Stimulated activated naive CD4-positive, alpha-beta T cell treated with Interleukin-2 at 50 U/mL for 16 hours (primary cell): ENCODE results near the gene TRMT2B.
"Not testable (repeated sequence)": the region's sequence is repeated elsewhere in the genome, so short reads cannot be mapped to it uniquely, and the experiment has no call there.

ENCODE experiments used
- DNase-seq: peaks from one replicate; lab custom pipeline; 2025; lab: John Stamatoyannopoulos, UW

TRMT2B gene, protein sequence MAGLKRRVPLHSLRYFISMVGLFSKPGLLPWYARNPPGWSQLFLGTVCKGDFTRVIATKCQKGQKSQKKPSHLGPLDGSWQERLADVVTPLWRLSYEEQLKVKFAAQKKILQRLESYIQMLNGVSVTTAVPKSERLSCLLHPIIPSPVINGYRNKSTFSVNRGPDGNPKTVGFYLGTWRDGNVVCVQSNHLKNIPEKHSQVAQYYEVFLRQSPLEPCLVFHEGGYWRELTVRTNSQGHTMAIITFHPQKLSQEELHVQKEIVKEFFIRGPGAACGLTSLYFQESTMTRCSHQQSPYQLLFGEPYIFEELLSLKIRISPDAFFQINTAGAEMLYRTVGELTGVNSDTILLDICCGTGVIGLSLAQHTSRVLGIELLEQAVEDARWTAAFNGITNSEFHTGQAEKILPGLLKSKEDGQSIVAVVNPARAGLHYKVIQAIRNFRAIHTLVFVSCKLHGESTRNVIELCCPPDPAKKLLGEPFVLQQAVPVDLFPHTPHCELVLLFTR

DNA sequence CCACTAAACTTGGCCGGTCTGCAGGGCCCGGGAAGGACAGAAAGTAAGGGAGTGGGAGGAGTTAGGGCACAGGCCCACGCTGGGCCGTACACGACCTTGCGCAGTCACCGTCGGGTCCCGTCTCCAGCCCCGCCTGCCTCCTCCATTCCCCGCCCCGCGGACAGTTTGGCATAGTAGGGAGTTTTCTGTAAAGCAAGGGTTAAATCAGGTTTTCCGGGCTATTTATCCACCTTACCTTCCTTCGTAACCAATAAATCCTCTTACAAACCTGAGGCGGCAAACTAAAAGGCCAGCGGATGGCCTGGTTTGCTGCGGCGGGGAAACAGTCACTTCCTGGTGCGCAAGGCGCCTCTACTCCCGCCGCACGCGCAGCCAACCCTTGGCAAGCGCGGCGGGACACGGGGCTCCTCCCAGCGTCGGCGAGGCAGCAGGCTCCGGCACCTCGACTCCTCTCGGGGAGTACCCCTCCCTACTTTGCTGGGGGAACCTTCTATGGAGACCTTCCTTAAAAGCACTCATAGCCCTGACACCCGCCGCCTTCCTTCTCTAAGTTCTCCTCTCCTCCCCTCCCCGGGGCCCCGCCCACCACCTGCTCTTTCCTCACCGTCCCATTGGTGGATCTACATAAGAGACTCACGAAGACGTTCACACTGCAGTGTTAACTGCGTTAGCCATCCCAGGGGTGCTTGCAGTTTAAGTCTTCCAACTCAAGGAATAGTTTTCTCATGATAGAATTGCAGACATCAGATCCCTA, at the start of gene TRMT2B:
Gene TRMT2B, minus strand, starts transcription at position 563 of the 754 bp plus-strand sequence. CDS start 9,822 bp downstream, outside the sequence.
- DNase-seq = peak; percentile 73

DNA sequence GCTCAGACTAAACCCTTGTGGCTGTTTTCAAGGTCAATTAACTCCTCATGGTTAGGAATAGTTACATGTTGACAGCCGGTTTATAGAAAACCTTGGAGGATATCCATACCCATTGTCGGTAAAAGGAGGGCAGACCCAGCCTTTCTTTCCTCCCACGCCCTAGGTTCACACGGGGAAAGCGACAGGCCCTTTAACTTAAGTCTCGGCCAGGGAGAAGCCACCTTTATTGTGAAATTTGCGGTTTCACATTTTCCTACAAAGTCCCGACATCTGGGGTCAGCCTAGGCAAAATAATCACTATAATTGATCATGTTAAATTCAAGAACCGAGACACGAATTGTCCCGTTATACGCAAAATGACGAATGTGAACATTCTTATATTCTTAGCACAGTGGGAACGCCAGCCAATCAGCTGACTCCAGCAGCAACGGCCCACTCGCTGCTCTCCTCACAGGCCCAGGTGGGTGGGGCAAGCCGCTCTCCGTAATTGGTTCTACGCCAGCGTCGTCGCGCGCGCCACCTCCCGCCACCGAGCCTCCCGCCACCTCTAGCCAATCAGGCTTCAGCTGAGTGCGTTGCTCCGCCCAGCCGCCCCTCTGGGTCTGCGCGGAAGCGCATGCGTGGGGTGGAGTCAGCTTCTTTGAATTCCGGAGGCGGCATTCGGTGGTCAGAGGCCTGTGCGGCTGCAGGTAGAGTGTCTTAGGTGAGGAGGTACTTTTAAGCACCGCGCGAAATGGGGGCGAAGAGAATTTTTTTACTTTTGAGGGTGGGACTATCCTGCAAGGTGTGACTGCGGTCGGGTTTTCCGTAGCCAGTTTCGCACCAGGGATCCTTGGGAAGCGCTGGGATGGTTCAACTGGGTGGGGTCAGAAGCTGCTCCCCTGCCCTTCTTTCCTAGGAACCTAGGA, 45.9 kb upstream of the TRMT2B start, which contains the start of gene CENPI:
Gene CENPI, plus strand, starts transcription at position 659 of the 908 bp plus-strand sequence. CDS start 2,867 bp downstream, outside the sequence.
- DNase-seq = peak; percentile 91

DNA sequence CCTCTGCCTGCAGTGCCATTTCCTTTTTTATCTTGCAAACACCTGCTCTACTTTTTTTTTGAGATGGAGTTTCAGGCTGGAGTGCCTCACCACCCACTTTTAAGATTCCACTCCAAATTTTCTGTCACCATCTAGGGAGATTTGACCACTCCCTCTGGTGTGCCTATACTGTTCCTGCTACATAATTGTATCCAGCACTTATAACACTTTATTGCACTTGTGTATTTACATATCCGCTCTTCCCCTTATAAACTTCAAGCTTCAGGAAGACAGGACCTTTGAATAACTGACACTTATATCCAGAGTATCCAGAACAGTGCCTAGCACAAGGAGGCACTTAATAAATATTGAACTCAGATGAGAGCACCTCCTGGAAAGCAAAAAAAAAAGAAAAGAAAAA, 39.9 kb upstream of the TRMT2B start:
- no peak for DNase-seq

DNA sequence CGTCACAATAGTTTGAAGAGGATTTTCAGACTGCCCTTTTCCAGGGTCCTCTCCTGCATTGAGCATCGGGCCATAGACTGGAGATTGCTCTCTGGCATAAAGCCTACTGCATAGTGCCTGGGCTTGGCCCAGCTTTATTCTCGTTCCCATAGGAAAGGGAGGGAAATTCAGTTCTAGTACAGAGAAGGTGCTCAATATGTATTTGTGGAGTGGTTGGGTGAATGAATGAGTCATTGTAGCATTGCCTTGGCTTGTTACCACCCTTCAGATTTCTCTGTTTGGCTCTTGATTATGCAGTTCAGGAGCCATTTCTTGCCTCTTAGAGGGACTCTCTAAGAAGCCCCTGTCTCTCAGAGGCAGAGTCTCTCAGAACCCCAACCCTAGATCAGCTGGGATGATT, 29.3 kb upstream of the TRMT2B start:
- no peak for DNase-seq

DNA sequence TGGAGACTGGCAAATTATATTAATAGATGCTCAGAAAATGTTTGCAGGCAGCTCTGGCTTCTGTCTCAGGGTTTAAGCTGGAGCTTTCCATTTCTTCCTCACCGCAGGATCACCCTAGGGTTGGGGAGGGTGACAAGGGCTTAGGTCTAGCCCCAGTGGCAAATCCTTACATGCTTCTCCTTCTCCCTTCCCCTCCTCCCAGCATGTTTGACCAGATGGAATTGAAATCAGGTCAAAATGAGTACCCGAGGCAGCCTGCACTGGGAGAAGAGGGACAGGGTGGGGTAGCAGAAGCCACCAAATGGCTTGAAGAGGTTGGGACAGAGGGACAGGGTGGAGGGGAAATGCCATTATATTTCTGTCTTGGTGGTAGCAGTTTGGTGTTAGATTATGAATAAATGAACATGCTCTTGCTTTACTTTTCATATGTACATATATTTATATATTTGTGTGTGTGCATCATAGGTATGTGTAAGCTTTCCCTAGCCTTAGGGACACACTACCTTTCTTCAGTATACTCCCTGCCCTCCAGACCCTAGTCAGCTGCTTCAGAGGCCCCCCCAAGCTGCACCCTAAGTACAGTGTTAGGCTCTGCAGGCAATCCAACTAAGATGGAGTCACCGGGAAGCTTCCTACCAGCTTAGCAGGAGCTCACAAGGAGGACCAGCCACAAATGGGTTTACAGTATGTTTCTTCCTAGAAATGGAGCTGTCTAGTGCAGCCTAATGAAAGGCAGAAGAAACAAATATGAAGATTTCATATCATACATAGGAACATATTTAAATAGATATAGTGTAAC, 28.6 kb upstream of the TRMT2B start:
- DNase-seq = no peak

DNA sequence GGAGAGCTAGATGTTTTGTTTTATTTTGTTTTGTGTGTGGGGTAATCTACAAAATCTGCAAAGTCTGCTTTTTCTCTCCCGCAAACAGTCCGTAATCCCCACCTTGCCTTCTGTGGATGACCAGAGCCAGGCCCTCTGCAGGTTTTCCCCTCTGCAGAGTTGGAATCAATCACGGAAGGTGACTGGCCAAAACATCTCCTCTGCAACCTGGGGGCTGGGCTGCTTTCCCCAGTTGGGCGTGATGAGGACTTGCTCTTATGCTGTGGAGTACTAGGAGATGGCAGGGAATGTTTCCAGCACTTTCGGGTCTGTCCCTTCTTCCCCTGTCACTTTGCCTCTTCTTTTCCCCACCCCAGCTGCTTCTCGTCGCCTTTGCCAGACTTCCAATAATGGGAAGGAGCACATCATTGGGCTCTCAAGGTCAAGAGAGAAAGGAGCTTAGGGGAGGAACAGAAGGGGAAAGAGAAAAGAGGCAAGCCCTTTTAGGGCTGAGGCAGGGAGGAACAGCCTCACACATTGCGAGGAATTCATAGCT, 27.9 kb upstream of the TRMT2B start:
- no peak for DNase-seq

DNA sequence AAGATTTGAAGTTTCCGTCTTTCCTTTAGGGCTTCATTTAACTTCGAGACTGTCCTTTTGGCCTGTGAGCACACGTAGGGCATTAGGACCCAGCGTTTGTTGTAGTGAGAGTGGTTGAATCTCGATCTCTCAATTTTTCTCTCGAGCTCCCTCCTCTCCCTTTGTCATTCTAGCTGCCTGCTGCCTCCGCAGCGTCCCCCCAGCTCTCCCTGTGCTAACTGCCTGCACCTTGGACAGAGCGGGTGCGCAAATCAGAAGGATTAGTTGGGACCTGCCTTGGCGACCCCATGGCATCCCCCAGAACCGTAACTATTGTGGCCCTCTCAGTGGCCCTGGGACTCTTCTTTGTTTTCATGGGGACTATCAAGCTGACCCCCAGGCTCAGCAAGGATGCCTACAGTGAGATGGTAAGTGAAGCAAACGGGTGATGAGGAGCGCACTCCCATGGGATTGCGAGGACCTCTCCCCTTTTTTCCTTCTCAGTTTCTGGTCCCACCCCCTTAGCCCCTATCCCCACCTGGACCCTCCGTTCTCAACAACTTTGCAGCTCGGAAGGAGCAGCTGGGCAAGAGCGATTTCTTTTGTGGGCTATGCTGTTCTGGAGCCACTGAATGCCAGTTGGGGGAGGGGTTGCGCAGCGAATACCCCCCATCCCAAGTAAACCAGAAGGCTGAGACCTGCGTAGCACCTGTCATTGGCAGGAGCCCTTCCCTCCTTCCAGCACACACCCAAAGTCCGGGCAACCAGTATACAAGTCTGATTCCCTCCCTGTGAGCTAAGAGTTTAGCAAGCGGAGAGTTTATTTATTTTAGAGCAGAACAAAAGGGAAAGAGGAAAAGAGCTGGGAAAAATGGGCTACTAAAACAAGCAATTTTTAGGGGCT, 27.0 kb upstream of the TRMT2B start, which contains the start of gene TMEM35A:
Gene TMEM35A, plus strand, starts transcription at position 164 of the 883 bp plus-strand sequence. Its CDS starts 124 bp downstream, at position 288.
- no peak for DNase-seq

DNA sequence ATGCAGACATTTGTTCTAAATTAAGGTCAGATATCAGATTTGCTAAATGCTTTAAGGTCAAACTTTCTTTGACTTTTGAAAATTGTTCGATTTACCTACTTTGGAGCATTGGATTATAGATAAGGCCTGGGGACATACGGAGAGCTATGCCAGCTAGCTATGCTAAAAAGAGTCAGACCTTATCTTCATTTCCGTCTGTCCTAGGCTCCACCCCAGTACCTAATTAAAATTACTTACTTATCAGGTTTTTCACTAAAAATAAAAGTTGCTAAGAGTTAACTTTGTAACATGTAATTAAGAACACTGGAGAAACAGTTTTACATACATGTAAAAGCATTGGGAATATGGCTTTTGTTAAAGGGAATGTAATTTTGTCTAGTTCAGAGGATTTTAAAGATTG, 19.7 kb upstream of the TRMT2B start:
- no peak for DNase-seq

DNA sequence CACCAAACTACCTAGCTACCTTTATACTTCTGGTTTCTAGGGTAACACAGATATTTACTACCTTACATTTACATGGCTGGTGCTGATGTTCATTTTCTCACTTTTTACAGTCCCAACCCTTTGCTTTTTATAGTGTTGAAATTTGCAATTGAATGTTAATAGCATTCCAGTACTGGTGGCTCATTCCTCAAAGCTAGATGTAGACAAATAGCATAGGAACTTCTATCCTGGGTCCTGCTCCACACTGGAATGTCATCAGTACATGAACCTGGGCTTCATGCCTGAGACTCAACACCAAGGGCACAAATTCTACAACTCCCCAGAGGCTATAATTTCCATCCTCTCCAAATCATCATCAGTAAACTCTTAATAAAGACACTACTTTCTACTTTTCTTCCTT, 10.3 kb upstream of the TRMT2B start:
- DNase-seq = no peak

DNA sequence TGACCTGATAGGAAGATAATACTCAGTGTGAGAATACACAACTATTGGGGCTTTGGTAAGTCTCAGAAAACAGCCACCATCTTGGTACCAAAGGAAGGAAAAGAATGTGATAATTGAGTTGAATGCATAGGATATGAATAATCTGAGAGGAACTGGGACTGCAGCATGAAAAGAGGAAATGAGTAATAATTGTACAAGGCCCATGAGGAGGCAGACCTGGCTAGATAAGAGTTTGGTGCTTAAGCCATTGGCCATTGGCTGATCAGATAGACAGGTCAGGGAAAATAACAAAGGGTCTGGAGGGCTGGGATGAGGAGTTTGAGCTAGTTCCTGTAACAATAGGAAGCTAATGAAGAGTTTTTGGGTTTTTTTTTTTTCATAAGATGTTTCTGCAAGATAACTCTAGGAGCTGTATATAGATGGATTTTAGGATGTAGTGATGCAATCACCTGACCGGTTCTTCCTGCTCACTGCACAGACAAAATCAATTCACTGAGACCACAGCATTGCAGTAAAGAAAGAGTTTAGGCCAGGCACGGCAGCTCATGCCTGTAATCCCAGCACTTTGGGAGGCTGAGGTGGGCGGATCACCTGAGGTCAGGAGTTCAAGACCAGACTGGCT, 5.3 kb upstream of the TRMT2B start:
- no peak for DNase-seq

DNA sequence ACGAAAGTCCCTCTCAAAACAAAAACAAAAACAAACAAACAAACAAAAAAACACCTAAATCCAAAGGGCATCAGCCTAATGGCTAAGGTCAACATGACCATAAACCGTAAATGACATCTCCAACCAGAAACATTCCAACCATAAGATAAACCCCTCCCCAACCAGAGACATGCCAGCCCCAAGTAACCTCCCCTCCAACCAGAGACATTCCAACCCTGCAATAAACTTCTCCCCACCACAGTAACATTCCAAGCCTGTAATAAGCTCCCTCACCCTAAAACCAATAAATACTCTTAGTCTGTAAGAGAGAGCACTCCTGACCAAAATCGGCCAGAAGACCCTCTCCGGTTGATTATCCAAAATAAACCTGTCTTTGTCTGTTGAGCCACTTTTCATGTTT, 4.6 kb upstream of the TRMT2B start:
- not testable (repeated sequence) for DNase-seq

DNA sequence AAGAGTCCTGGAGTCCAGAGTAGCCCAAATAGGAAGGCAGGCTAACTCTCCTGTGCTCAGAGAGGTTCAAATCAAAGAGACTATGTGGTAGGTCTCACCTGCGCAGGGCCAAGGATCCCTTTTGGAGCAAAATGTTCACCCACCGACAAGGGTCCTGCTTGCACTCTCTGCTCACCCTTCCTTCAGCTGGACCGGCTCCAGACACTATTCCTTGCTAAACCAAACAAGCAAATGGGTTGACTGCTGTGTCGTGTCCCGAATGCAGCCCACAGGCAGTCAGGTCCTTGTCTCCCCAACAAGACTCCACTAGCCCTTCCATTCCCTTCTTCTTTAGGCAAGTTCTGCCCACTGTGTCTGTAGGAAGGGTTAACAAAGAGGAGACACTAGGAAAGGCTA, 760 bp downstream of the TRMT2B start:
- DNase-seq = no peak

DNA sequence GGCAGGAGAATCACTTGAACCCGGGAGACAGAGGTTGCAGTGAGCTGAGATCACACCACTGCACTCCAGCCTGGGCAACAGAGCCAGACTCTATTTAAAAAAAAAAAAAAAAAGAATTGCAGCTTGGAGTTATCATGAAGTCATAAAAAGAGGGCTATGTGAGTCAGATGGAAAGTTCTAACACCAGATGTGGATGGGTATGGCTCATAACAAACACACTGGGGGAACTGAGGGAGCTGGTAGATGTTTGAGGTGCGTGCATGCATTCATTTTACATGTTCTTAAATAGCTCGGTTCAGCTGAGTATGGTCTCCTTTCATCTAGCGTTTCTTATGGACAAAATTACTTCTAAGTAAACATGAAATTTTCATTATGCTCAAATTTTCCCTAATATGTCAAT, 11.7 kb downstream of the TRMT2B start:
- no peak for DNase-seq

DNA sequence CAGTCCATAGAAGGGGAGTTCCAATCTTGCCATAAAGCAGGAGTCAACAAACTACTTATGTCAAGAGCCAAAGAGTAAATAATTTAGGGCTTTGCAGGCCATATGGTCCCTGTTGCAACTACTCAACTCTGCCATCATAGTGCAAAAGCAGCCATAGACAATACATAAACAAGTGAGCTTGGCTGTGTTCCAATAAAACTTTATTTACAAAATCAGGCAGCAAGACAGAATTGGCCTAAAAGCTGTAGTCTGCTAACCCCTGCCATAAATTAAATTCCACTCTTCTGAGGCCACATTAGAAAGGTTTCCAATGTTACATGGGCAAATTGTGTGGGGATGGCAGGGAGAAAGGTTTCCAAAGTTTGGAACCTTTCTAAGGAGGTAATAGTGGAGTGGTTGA, 14.7 kb downstream of the TRMT2B start:
- no peak for DNase-seq

DNA sequence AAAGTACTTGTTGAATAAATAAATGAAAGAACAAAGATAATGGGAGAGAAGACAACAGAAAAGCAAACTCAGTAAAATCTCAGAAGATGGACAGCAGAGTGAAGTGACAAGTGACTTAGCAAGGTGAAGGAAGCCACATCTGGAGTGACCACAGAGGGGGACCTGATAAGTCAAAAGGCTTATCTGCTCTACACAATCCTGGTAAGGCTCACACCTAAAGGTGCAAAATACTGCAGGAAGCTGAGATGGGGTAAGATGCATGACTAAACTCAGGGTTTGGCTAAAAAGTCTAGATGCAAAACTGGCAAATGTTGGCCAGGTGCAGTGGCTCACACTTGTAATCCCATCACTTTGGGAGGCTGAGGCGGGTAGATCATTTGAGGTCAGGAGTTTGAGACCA, 22.2 kb downstream of the TRMT2B start:
- DNase-seq = no peak

DNA sequence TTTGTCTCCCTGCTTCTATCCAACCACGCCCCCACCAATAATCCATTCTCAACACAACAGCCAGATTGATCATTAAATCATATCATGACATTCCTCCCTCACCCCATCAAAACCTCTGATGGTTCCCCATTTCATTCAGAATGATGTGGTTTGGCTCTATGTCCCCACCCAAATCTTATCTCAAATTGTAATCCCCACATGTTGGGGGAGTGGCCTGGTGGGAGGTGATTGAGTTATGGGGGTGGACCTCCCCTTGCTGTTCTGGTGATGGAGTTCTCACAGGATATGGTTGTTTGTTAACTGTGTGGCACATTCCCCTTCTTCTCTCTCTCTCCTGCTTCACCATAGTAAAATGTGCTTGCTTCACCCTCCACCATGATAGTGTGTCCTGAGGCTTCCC, 23.3 kb downstream of the TRMT2B start:
- no peak for DNase-seq

DNA sequence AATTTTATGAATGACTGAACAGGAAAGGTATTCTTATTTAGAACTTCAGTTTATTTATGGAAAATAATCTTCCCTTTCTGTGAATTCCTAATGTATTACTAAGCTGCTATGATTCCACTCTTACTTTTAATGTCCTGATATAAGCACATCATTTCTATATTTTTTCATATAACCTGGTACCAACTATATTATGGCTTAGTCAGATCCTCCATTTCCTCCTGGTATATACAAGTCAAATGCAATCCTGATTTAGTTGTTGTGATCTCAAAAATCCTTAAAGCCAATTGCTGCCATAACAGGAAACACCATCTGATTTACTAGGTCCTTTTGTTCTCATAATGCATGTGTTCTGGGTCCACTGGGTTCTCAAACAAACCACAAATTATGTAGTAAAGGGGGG, 26.8 kb downstream of the TRMT2B start:
- DNase-seq = no peak

DNA sequence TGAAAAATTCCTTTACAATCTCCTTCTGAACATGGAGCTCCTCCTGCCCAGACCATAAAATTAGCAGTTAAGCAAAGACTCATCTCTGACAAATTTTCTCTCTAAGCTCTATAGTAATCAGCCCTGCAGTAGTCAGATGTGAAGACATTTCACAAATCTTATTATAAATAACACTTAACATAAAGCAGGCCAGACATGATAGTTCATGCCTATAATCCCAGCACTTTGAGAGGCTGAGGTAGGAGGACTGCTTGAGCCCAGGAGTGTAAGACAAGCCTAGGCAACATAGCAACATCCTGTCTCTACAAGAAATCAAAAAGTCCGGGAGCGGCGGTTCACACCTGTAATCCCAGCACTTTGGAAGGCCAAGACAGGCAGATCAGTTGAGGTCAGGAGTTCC, 29.9 kb downstream of the TRMT2B start:
- no peak for DNase-seq

DNA sequence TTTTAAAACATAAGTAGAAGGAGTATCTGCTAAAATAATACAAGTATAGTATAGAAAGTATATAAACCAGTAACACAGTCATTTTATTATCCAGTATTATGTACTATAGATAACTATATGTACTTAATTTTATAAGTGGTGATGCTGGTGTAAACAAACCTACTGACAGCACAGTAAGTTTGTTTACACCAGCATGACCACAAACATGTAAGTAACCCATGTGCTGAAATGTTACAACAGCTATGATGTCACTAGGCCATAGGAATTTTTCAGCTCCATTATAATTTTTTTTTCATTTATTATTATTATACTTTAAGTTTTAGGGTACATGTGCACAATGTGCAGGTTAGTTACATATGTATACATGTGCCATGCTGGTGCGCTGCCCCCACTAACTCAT, 39.9 kb downstream of the TRMT2B start:
- not testable (repeated sequence) for DNase-seq
